ENCODE results near the gene ZNF362.

DNA sequence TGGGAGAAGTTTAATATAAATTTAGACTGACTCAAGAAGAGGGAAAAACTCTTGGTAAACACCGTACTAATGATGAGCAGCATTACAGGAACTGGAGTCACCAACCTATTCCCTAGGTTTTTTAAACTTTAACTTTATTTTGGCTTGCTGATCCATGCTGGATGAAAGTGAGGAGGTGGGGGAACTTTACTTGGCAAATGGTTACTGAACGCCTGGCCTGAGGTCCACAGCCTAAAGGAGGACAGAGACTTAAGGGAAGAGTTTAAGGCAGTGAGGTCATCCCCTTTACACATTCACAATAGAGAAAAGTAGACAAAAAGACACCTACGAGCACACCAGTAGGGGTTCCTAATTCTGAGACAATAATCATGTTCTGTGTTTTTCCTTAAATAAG lies 90.2 kb downstream of the ZNF362 start:
- TF ChIP-seq, protein P1, sequence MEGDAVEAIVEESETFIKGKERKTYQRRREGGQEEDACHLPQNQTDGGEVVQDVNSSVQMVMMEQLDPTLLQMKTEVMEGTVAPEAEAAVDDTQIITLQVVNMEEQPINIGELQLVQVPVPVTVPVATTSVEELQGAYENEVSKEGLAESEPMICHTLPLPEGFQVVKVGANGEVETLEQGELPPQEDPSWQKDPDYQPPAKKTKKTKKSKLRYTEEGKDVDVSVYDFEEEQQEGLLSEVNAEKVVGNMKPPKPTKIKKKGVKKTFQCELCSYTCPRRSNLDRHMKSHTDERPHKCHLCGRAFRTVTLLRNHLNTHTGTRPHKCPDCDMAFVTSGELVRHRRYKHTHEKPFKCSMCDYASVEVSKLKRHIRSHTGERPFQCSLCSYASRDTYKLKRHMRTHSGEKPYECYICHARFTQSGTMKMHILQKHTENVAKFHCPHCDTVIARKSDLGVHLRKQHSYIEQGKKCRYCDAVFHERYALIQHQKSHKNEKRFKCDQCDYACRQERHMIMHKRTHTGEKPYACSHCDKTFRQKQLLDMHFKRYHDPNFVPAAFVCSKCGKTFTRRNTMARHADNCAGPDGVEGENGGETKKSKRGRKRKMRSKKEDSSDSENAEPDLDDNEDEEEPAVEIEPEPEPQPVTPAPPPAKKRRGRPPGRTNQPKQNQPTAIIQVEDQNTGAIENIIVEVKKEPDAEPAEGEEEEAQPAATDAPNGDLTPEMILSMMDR (IDR thresholded peaks at IDR 0.05; ENCODE audit: poor library complexity), result no peak
- no peak for TF ChIP-seq EZH2phosphoT487 (IDR thresholded peaks at IDR 0.05; ENCODE audit: low read depth, severe bottlenecking, unreplicated experiment)

Measured in hepatocyte (in vitro differentiated cells).